PC-9 (cell line): ENCODE results near the gene TNS1.

ENCODE experiments used
- CTCF ChIP-seq: fragments of 200-600 bp; sonication (generic); conservative IDR thresholded peaks from 2 replicates; pipeline ENCODE4 v1.6.1; 2017; ENCODE audit warnings: mixed run types, antibody characterized with exemption, mild to moderate bottlenecking, moderate library complexity
- EZH2 ChIP-seq: fragments of 200-600 bp; sonication (generic); IDR thresholded peaks from 2 replicates; pipeline ENCODE4 v1.8.0; 2017; ENCODE audit warnings: antibody characterized with exemption, low read depth

GRCh38 chr2:217870528-217871011, 132.2 kb downstream of the TNS1 start:
- TF ChIP-seq CTCF = no peak
- TF ChIP-seq EZH2 = no peak
